ENCODE results near the gene TRPV2. TPM values are rescaled to one million over a fixed set of nuclear protein-coding genes. Genes with fewer than 3 reads are reported as not detected.

The TRPV2 gene
- total and polyA plus RNA-seq, 9 of the 15 experiments (the other 6 are each of a cell fraction or from before 2014, with no cell fraction given), result 10.0 to 97.5 (median 30.3) TPM

GRCh38 chr17:16380640-16381495 lies 34.5 kb upstream of the TRPV2 start, which contains the start of gene UBB (continued):
- TF ChIP-seq, protein P1, sequence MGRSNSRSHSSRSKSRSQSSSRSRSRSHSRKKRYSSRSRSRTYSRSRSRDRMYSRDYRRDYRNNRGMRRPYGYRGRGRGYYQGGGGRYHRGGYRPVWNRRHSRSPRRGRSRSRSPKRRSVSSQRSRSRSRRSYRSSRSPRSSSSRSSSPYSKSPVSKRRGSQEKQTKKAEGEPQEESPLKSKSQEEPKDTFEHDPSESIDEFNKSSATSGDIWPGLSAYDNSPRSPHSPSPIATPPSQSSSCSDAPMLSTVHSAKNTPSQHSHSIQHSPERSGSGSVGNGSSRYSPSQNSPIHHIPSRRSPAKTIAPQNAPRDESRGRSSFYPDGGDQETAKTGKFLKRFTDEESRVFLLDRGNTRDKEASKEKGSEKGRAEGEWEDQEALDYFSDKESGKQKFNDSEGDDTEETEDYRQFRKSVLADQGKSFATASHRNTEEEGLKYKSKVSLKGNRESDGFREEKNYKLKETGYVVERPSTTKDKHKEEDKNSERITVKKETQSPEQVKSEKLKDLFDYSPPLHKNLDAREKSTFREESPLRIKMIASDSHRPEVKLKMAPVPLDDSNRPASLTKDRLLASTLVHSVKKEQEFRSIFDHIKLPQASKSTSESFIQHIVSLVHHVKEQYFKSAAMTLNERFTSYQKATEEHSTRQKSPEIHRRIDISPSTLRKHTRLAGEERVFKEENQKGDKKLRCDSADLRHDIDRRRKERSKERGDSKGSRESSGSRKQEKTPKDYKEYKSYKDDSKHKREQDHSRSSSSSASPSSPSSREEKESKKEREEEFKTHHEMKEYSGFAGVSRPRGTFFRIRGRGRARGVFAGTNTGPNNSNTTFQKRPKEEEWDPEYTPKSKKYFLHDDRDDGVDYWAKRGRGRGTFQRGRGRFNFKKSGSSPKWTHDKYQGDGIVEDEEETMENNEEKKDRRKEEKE (IDR thresholded peaks at IDR 0.05; ENCODE audit: borderline replicate concordance in 1 of 2, control insufficient read depth in 1 of 2, low read depth in 2 of 2, low read length in 1 of 2), result no peak
- TF ChIP-seq HDGF (IDR thresholded peaks at IDR 0.05), result no peak
- no peak for TF ChIP-seq ZNF3 (CRISPR knock-in tag; IDR thresholded peaks at IDR 0.05)
- TF ChIP-seq TBP (optimal IDR thresholded peaks at IDR 0.05; ENCODE audit: low read depth, low read length), result peak; percentile 97
- no peak for TF ChIP-seq CAMTA2 (CRISPR knock-in tag; conservative IDR thresholded peaks at IDR 0.05)
- TF ChIP-seq KAT8 (IDR thresholded peaks at IDR 0.05; ENCODE audit: low read depth), result no peak
- TF ChIP-seq, protein P2, sequence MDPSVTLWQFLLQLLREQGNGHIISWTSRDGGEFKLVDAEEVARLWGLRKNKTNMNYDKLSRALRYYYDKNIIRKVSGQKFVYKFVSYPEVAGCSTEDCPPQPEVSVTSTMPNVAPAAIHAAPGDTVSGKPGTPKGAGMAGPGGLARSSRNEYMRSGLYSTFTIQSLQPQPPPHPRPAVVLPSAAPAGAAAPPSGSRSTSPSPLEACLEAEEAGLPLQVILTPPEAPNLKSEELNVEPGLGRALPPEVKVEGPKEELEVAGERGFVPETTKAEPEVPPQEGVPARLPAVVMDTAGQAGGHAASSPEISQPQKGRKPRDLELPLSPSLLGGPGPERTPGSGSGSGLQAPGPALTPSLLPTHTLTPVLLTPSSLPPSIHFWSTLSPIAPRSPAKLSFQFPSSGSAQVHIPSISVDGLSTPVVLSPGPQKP (CRISPR knock-in tag; IDR thresholded peaks at IDR 0.05), result no peak
- TF ChIP-seq, protein P3, sequence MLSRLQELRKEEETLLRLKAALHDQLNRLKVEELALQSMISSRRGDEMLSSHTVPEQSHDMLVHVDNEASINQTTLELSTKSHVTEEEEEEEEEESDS (CRISPR knock-in tag; IDR thresholded peaks at IDR 0.05), result no peak
- peak; percentile 41; the same call in 1 of the 2 replicates for TF ChIP-seq PYGO2 (tag; IDR thresholded peaks at IDR 0.05)
- no peak; the same call in 1 of the 2 replicates for TF ChIP-seq E4F1 (CRISPR knock-in tag; IDR thresholded peaks at IDR 0.05; ENCODE audit: borderline replicate concordance)
- peak; percentile 32 for TF ChIP-seq PHF20 (IDR thresholded peaks at IDR 0.05; ENCODE audit: partially characterized antibody)
- no peak for TF ChIP-seq HNRNPK (IDR thresholded peaks at IDR 0.05; ENCODE audit: low read depth, low read length, poor library complexity, severe bottlenecking)
- TF ChIP-seq HSF4 (CRISPR knock-in tag; IDR thresholded peaks at IDR 0.05; ENCODE audit: borderline replicate concordance), result no peak
- no peak for TF ChIP-seq STAG1 (CRISPR knock-in tag; IDR thresholded peaks at IDR 0.05; ENCODE audit: borderline replicate concordance)
- peak in 1 of 2 experiments; percentile 5; a peak in 1 of 4 replicates for TF ChIP-seq SRF (CRISPR knock-in tag; IDR thresholded peaks at IDR 0.05)
- TF ChIP-seq MCM7 (IDR thresholded peaks at IDR 0.05), result no peak
- no peak for TF ChIP-seq BRF1 (IDR thresholded peaks at IDR 0.05; ENCODE audit: borderline replicate concordance, extremely low read depth, insufficient read length)
- no peak for TF ChIP-seq EHMT2 (IDR thresholded peaks at IDR 0.05)
